HG03460 (cell line): ENCODE data around the gene ADAM19.
A peak's percentile ranks its signal among the peaks of the same experiment; 100 is the strongest.

ENCODE experiments used
- ATAC-seq: cut with Tn5 transposase; IDR thresholded peaks from one replicate; pipeline ENCODE4 v1.9.1; 2021; ENCODE audit not compliant: unreplicated experiment

The ADAM19 gene, protein sequence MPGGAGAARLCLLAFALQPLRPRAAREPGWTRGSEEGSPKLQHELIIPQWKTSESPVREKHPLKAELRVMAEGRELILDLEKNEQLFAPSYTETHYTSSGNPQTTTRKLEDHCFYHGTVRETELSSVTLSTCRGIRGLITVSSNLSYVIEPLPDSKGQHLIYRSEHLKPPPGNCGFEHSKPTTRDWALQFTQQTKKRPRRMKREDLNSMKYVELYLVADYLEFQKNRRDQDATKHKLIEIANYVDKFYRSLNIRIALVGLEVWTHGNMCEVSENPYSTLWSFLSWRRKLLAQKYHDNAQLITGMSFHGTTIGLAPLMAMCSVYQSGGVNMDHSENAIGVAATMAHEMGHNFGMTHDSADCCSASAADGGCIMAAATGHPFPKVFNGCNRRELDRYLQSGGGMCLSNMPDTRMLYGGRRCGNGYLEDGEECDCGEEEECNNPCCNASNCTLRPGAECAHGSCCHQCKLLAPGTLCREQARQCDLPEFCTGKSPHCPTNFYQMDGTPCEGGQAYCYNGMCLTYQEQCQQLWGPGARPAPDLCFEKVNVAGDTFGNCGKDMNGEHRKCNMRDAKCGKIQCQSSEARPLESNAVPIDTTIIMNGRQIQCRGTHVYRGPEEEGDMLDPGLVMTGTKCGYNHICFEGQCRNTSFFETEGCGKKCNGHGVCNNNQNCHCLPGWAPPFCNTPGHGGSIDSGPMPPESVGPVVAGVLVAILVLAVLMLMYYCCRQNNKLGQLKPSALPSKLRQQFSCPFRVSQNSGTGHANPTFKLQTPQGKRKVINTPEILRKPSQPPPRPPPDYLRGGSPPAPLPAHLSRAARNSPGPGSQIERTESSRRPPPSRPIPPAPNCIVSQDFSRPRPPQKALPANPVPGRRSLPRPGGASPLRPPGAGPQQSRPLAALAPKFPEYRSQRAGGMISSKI

DNA sequence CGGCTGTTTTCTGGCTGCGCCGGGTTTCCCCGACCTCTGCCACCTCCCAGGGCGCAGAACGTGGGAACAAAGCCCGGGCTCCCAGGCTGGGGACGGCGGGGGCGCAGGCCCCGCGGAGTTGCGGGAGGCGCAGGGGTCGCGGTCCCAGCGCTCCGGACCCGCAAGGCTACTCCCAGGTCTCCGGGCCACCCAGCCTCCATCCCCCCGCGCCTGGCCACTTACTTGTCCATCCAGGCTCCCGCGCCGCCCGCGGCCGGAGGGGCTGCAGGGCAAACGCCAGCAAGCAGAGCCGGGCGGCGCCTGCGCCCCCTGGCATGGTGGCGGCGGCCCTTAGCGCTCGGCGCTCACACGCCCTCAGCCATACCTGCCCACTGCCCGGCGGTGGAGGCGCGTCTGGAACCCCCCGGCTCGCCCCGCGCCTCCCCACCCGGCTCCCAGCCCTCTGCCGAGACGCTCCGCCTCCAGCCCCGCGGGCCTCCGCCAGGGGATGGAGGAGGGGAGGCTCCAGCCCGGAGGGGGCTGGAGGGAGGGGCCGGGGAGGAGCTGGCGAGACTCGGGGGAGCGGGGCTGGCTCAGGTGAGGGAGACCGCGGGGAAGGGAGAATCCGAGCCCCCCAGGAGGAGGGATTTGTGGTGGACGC is at the start of gene ADAM19:
ADAM19 (minus strand) TSS at position 395 of the 640 bp plus-strand sequence; CDS start at position 316, 79 bp downstream.
- ATAC-seq: no peak

DNA sequence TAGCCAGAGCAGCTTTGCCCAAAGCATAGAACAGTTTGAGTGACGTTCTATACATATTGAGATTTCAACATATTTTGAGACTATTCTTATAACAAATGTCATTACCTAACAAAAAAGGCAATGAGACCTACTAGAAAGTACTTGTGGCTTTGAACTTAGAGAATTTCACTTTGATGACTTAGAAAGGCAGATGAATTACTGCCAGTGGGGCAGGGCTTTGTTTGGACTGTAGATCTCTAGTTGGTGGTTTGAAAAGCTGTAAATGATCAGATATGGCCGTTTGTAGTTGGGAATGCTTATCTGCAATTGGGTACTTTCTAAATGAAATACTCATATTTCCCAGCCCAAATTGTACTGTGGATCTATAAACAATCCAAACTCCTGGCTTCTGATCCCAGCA is 48.6 kb upstream of the ADAM19 start:
- no peak for ATAC-seq

DNA sequence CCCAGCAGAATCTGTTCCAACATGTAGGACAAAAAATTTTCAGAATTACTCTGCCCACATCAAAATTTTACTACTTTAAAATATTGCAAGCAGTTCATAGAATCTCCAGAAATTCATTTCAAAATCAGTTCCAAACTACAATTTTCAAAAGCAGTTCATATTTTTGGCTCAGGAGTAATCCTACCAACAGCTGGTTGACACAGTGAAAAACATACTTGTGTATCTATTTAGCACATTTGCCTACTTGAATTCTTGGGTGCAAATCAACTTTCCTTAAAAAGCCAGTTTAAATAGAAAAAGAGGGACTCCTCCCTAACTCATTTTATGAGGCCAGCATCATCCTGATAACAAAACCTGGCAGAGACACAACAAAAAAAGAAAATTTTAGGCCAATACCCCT is 45.2 kb upstream of the ADAM19 start:
- no peak for ATAC-seq

DNA sequence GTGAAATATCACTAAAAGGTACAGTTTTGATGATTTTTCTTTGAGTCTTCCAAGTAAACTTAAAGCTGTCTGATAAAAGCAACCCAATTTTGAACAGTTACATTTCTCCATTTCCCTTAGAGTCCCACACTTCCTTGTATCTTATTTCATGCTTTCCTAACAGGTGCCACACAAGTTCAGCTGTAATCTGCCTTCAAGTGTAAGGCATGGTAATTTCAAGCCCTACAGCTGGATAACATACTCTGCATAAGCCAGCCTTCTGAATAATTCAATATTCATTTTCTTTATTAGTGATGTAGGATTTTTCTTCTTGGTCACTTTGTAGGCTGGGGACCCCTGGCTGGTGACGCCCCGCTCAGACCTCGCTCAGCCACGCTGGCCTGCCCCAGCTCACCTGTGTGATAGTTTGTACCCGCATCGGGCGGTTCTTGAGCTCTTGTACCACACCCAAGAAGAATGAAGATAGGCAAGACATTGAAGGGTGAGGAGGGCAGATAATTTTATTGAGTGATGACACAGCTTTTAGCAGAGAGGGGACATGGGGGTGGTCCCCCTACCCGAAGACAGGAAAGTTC is 42.7 kb upstream of the ADAM19 start:
- no peak for ATAC-seq

DNA sequence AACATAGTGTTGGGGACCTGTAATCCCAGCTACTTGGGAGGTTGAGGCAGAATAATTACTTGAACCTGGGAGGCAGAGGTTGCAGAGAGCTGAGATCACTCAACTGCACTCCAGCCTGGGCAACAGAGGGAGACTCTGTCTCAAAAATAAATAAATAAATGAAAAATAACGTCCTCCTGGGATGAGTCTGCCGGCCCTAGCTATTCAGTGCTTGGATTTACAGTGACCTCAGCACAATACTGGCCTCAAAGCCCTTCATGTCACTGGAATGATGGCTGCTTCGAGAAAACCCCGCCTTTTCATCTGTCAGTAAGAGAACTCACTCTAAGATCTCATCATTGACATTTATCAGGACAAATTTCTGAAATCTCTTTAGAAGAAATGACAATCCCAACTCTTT is 41.2 kb upstream of the ADAM19 start:
- no peak for ATAC-seq

DNA sequence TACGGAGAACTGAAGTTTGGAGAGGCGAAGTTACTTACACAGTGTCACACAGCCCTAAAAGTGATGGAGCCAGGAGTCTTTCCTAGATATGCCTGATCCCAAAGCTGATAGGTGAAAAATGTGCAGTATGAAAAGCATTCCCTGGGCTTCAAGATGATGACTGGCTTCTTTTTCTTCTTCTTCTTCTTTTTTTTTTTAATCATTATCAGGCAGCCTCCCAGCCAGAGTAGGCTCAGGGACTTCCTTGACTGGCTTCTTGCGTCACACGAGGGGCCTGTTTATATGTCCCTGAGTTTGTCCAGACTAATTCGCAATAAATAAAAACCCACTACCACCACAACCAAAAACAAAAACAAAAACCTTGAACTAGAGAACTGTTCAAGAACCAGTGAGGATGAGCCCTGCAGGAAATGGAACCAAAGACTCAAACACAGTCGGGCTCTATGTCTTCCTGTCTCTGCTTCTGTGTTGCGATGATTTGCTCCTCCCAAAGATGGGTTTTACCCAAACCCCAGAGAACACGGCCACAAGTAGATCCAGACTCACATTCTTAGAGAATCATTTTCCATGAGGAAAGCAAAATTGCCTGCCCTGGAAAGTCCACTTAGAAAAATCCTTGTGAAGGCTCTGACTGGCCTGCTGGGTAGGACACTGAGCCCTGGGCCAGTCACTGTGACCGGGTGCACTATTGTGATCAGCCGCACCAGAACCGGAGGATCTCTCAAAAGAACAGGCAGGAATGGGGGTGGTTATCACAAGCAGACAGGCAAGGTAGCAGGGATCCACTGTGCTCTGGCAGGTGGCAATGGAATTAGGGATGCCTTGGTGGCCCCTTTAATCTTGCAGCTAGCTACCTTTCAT is 38.0 kb upstream of the ADAM19 start:
- ATAC-seq: no peak

DNA sequence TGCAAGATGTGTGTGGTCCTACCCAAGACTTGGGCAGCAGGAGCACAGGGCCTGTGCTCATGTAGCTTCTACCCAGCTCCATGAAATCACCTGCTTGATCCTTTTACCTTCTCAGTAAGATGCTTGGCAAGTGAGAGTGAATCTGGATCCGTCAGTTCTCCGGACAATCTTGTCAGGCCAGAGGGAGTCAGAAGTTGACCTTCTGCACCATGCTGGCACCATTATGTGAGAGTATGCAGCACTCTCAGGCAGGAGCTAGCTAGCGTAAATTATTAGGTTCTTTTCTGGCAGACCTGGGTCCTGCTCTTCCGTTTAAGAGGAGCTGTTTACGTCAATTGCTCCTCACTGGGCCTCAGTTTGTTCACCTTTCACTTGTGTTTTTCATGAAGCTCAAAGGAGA is 37.0 kb upstream of the ADAM19 start:
- ATAC-seq: no peak

DNA sequence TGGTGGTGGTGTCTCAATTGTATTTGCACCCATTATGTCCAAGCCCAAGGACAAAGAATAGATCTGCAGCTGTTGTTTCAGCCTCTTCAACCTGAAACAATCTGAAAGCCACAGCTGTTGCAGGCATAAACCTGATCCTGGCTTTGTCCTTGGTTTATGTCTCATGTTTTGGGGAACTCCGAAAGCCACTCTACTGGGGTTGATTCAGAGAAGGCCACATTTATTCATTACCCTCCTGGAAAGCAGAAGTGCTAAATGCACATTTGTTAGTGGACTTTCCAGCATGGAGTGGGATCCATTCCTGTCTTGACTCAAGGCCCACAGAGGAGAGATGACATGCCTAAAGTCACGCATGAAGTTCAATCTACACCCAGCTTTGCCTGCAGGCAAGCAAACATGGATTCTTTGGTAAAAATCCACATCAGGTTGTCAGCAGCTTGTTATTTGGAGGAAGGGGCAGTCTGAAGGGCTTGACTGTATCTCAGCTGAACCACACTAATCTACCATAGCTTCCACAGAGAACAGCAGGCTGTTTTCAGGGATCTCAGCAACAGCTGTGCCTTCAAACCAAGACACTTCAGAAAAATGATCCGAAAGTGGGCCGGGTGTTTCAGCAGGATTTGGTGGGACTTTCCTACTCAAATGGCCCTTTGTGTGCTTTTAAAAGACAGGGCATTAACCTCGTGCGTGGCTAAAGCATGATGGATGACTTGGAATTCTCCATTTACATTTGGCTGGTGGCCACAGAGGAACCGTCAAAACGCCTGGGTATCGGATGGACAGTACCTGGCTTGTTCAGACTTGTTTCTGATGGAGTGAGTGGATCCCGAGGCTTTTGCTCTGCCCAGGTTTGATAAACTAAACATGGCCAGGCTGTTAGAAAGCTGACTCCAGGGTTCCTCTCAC is 36.2 kb upstream of the ADAM19 start:
- peak; percentile 46 for ATAC-seq

DNA sequence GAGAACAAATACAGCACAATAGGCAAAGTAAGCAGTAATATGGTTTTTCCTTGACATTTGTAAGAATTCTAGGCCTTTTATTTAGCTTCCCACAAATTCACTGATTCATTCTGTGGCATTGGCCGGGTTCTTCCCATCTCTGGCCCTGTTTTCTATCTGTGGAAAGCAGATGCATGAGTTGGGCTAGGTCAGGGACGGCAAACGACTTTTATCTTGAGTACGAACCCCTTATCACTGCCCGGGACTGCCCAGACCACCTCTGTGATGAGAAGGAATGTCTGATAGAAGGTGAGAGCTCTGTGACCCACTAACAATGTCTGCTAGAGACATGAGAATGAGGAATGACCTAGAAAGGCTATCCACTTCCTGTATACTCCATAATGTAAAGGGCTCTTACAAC is 35.4 kb upstream of the ADAM19 start:
- ATAC-seq: no peak

DNA sequence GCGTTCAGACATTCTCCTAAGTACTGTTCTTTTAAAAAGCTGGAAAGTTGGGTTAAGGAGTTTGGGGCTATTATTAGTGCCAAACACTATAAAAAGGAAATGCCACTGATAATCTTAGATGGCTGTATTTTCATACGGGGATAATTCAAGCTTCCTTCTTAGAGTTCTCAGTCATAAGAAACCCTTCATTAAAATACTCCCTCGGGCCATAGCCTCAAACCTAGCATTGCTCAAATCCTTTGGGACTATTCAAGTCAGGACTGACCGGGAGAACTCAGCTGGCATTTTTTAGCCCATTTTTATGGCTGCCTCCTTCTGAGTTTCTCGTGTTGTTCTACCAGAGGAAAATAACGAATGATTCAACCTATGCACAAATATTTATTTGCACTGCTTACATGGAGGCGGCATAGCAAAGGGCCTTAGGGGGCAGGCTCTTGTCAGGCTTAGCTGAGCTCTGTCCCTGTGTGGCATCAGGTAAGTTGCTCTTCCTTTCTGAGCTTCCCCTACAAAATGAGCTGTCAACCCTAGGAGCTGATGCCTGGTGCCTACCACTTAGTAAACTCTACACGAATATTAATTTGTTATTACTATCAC is 33.5 kb upstream of the ADAM19 start:
- no peak for ATAC-seq

DNA sequence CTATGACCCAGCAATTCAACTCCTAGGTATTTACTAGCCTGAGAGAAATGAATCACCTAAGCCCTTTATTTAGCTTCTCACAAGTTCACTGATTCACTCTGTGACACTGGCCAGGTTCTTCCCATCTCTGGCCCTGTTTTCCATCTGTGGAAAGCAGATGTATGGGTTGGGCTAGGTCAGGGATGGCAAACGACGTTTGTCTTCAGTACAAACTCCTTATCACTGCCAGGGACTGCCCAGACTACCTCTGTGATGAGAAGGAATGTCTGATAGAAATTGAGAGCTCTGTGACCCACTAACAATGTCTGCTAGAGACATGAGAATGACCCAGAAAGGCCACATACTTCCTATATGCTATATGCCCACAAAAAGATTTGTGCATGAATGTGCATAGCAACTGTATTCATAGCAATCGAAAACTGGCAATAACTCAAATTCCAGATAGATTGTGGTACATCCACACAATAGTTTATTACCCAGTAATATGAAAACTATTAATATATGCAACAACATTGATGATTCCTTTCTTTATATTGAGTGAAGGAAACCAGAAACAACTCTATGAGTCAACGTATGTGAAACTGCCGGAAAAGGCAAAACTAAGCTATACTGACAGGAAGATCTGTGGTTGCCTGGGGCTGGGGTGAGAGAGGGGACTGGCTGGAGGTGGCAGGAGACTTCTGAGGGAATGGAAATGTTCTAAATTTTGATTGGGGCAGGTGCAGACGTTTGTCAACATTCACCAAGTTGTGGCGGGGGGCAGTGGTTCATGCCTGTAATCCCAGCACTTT is 32.0 kb upstream of the ADAM19 start:
- ATAC-seq: peak; percentile 54

DNA sequence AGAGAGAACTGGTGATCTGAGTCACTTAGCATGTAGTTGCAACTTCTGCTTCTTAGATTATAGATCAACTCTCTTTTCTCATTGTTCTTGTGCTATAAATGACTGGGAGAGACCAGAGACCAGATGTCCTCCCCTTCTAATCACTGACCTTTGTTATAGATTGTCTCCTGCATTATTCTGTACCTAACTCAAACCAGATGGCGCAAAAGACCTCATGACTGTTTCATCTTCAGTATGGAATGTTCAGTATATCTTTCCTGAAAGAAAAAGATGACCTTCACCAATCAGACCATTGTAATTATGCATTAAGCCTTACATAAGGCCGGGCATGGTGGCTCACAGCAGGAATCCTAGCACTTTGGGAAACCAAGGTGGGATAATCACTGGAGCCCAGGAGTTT is 30.5 kb upstream of the ADAM19 start:
- ATAC-seq: no peak

DNA sequence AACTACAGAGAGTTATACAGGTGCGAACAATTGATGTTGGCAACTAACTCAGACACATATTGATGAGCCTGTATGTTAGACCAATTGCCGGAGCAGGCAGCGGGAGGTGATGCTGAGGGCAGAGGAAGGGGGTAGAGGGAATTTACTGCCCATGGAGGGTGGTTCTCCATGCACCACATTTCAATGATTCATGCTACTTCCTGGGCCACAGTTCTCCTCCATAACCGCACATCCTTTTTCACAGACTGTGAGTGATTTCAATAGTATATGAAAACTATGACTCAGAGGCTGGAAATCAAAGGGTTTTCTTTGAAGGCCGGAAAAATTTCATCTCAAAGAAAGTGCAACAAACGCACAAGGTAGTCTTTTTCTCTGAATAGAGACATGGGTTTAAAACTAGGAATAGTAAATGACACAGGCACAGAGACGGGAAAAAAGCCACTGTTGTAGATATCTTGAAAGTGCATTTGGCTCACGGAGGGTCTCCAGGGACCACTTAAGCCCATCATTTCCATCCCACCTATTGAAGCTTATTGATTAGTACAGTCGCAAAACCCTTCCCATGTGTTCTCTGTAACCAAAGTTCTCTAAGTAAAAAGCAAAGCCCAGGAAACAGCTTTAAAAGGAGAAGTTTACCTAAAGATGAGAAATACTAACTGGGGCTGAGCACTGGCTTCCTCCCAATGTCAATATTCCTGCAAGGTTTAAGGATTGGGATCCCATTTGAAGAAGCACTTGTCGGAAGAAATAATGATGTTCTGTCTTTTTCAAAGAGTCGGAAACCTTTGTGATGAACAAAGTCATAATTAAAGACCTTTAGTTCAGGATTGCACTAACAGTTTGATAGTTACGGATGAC is 28.0 kb upstream of the ADAM19 start:
- peak; percentile 35 for ATAC-seq

DNA sequence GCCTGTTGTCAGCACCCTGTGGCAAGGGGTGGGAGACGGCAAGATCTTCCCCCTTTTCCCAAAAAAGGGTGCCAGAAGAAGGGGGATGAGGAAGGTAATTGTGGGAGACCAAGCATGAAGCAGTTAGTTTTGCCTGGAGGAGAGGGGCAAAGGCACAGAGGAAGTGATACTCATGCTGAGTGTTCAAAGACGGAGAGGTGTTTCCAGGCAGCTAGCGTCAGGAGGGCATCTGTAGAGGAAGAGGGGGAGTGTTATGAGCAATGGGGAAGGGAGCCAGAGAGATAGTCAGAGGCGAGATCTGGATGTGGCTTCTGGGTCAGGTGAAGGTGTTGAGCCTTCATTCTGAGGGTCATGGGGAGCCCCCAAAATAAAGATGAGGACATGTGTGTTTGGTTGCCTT is 26.9 kb upstream of the ADAM19 start:
- ATAC-seq: peak; percentile 49

DNA sequence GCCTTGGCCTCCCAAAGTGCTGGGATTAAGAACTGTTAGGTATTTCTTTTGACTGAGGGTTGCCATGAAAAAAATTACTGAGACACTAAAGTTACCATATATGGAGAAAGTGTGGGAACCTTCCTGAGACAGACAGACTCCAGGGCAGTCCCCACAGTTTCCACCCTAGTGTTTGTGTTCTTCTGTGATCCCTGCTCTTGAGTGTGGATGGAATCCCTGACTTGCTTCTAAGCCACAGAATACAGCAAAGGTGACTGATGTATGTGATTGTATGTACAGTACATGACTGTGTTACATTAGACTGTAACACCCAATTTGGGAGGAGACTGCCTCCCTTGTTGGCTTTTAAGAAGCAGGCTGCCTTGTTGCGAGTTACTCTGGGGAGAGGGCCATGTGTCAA is 24.7 kb upstream of the ADAM19 start:
- ATAC-seq: no peak

DNA sequence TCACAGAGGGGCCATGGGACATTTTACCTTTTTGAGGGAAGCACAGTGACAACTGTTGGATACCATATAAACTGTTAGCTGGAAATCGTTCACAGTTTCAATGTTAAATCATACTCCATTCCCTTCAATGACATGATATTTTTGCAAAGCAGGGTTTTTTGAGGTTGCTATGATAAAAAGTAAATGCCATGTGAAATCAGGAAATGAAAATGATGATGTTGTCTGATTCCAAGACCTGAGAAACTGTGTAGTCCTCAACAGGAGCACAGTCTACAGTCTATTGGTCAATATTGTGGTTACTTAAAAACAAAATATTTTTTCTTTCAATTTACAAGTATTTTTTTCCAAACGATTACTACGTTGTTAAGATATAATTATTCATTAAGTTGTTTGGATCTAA is 24.0 kb upstream of the ADAM19 start:
- no peak for ATAC-seq

DNA sequence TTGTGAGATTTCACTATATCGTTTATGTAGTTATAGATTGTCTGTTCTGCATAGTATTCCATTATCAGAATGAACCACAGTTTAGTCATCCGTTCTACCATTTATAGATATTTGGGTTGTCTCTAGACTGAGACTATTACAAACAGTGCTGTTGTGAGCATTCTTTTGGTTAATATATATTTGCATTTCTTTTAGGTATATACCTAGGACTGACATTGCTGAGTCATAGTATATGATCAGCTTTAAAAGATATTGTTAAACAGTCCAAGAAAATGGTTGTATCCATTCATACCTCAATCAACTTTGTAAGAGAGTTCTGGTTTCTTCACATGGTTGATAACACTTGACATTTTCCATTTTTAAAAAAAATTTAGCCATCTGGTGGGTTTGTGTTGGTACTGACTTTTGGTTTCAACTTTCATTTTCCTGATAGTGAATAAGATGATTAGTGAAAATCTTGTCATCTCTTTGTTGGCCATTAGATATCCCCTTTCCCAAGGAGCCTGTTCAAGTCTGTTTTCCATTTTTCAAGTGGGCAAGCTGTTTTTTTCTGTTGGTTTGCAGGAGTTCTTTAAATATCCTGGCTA is 22.9 kb upstream of the ADAM19 start:
- ATAC-seq: peak; percentile 30
